ENCODE results near the gene RAI1.

- TF ChIP-seq ZNF561 (tag by site-specific recombination; IDR thresholded peaks at IDR 0.05; ENCODE audit: borderline replicate concordance) (no peak), ZNF510 (tag by site-specific recombination; IDR thresholded peaks at IDR 0.05; ENCODE audit: insufficient replicate concordance) (no peak), CTCF (tag by site-specific recombination; IDR thresholded peaks at IDR 0.05) (no peak), PBX3 (CRISPR knock-in tag; IDR thresholded peaks at IDR 0.05) (no peak), ZNF513 (tag by site-specific recombination; IDR thresholded peaks at IDR 0.05) (no peak), ZNF600 (tag by site-specific recombination; IDR thresholded peaks at IDR 0.05) (no peak), ZNF549 (tag by site-specific recombination; IDR thresholded peaks at IDR 0.05) (no peak), ZFP3 (tag by site-specific recombination; IDR thresholded peaks at IDR 0.05; ENCODE audit: low read depth) (no peak), ZNF202 (tag by site-specific recombination; IDR thresholded peaks at IDR 0.05; ENCODE audit: borderline replicate concordance) (no peak)
These were observed 20.4 kb downstream of the RAI1 start for GRCh38 chr17:17701658-17702057.

All from HEK293 (cell line).